Measurements from ENCODE around the gene AGRN.

Gene AGRN

GRCh38 chr1:1019122-1019999 lies 559 bp upstream of the AGRN start:
- TF ChIP-seq CTCF (IDR thresholded peaks at IDR 0.05; ENCODE audit: low read depth, low read length, missing control alignments): peak; percentile 33
- H3K4me3 ChIP-seq (replicated peaks; ENCODE audit: low read depth, low read length): no peak overlapping the region
- no peak for DNase-seq (ENCODE audit: extremely low read depth, low read depth)

GRCh38 chr1:1020415-1021009 lies 592 bp downstream of the AGRN start:
- TF ChIP-seq CTCF (IDR thresholded peaks at IDR 0.05; ENCODE audit: low read depth, low read length, missing control alignments): no peak
- peak overlapping the region; percentile 59 for H3K4me3 ChIP-seq (replicated peaks; ENCODE audit: low read depth, low read length)
- no peak for DNase-seq (ENCODE audit: extremely low read depth, low read depth)

GRCh38 chr1:1021010-1021919 lies 1.3 kb downstream of the AGRN start:
- H3K4me3 ChIP-seq (replicated peaks; ENCODE audit: low read depth, low read length): peak overlapping the region; percentile 59
- no peak for TF ChIP-seq CTCF (IDR thresholded peaks at IDR 0.05; ENCODE audit: low read depth, low read length, missing control alignments)
- no peak for DNase-seq (ENCODE audit: extremely low read depth, low read depth)

GRCh38 chr1:1021920-1022259 lies 2.0 kb downstream of the AGRN start:
- no peak for TF ChIP-seq CTCF (IDR thresholded peaks at IDR 0.05; ENCODE audit: low read depth, low read length, missing control alignments)
- DNase-seq (ENCODE audit: extremely low read depth, low read depth): no peak
- H3K4me3 ChIP-seq (replicated peaks; ENCODE audit: low read depth, low read length): peak overlapping the region; percentile 59

GRCh38 chr1:1022302-1023009 lies 2.5 kb downstream of the AGRN start:
- DNase-seq (ENCODE audit: extremely low read depth, low read depth): no peak
- H3K4me3 ChIP-seq (replicated peaks; ENCODE audit: low read depth, low read length): no peak overlapping the region

More at GRCh38 chr1:1022302-1023009, 2.5 kb downstream of the AGRN start:
- no peak for TF ChIP-seq CTCF (IDR thresholded peaks at IDR 0.05; ENCODE audit: low read depth, low read length, missing control alignments)

Data from HFF-Myc (cell line).